ENCODE results near the gene PLXDC2.

The PLXDC2 gene

DNA sequence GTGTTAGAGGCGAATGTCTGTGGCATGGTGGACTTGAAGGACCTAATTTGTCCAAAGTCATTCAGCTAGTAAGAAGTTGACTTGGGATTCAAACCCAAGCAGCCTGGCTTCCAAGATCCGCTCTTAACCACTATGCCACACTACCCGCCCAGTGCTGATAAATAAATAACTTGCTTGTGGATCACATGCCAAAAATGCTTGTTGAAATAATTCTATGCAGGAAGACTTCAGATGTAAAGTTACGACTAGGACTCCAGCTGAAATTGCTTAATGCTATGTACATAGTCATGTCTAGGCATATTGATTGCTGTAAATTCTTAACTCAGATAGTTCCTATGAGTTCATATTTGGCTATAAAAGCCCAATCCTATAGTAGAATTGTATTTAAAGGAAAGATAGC lies 76.0 kb downstream of the PLXDC2 start:
- in situ Hi-C loops (cut with HindIII; ENCODE audit: low pct_ligation_motif_present, low pct_unique_long_range_greater_than_20kb, low sequenced_read_pairs): no loop called here

DNA sequence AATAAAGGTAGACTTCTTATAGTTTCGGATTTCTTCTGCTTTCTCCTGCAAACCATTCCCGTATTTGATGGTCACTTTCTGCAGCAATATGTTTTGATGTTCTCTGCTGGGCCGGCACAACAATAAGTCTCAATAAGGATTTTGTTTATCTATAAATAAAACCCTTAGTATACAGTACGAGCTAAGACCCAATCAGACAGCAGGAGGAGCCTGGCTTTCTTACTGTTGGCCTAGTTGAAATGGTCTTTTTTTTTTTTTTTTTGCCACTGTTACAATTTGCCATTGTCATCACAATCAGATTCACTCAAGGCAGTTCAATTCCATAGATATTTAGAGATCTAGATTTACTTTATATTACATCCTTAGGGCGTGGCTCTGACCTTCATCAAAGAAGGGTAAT lies 76.4 kb downstream of the PLXDC2 start:
- in situ Hi-C loops (cut with HindIII; ENCODE audit: low pct_ligation_motif_present, low pct_unique_long_range_greater_than_20kb, low sequenced_read_pairs): no loop called here
- no peak for DNase-seq

More for the DNA sequence above, 76.0 kb downstream of the PLXDC2 start:
- no peak for DNase-seq

DNA sequence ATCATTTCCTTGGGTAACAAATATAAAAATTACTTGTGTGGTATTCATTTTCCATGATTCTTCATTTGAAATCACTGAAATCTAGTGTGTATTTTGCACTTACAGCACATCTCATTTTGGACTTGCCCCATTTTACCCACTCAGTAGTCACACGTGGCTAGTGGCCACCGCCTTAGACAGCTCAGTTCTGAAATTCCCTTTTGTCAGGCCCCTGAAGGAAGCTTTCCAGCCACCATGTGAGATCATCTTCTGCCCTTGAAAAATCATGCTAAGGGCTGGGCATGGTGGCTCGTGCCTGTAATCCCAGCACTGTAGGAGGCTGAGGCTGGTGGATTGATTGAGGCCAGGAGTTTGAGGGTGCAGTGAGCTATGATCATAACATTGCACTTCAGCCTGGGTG lies 79.3 kb downstream of the PLXDC2 start:
- DNase-seq: no peak
- in situ Hi-C loops (cut with HindIII; ENCODE audit: low pct_ligation_motif_present, low pct_unique_long_range_greater_than_20kb, low sequenced_read_pairs): no loop called here

DNA sequence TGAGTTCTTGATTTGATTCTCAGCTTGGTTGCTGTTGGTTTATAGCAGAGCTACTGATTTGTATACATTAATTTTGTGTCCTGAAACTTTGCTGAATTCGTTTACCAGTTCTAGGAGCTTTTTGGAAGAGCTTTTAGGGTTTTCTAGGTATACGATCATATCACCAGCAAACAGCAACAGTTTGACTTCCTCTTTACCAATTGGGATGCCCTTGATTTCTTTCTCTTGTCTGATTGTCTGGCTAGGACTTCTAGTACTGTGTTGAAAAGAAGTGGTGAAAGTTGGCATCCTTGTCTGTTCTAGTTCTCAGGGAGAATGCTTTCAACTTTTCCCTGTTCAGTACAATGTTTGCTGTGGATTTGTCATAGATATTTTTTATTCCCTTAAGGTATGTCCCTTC lies 86.2 kb downstream of the PLXDC2 start:
- DNase-seq: no peak
- in situ Hi-C loops (cut with HindIII; ENCODE audit: low pct_ligation_motif_present, low pct_unique_long_range_greater_than_20kb, low sequenced_read_pairs): no loop called here

DNA sequence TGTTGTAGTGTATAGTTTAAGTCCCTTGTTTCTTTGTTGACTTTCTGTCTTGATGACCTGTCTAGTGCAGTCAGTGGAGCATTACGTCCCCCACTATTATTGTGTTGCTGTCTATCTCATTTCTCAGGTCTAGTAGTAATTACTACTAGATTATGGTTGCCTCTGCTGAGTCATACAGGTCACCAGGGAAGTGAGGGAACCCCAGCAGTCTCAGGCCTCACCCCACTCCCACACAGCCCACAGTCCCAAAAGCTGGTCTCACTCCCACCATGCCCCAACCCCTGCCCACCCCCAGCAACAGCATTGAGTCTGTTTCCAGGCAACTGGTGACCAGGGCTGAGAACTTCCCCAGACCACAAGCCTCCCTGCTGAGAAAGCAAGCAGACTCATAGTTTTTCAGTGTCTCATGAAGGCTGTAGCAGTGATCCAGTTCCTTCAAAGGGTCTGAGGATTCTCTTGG lies 88.0 kb downstream of the PLXDC2 start:
- in situ Hi-C loops (cut with HindIII; ENCODE audit: low pct_ligation_motif_present, low pct_unique_long_range_greater_than_20kb, low sequenced_read_pairs): no loop called here

DNA sequence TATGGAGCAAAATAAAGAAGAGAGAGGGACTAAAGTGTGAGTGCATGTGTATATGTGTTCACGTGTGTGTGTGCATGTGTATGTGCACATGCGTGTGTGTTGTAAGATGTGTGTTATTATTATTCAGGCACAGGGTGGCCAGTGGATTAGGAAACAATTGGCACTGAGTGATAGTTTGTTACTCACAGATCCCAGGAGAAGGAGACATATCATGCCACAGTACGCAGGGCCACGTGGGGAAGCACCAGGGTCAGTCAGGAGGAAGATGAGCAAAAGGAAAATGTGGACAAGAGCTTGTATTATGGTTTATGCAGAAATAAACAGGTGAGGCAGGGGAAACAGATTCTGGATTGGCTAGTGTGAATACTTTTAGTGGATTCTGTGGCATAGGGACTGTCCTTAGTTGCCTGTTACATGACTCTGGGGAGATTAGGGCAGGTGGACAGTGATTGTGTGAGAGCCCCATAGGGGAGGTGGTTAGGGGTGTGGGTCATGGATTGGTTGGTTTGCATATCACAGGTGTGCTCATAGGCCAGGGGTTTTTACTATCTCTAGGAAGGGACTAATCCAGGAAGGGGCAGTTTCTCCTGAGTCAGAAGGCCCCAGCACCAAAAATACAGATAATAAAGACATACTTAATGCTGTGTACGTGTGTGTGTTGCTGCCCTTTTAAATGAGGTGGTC lies 90.0 kb downstream of the PLXDC2 start:
- DNase-seq: no peak
- in situ Hi-C loops (cut with HindIII; ENCODE audit: low pct_ligation_motif_present, low pct_unique_long_range_greater_than_20kb, low sequenced_read_pairs): no loop called here

More for the DNA sequence above, 88.0 kb downstream of the PLXDC2 start:
- peak; percentile 56 for DNase-seq

DNA sequence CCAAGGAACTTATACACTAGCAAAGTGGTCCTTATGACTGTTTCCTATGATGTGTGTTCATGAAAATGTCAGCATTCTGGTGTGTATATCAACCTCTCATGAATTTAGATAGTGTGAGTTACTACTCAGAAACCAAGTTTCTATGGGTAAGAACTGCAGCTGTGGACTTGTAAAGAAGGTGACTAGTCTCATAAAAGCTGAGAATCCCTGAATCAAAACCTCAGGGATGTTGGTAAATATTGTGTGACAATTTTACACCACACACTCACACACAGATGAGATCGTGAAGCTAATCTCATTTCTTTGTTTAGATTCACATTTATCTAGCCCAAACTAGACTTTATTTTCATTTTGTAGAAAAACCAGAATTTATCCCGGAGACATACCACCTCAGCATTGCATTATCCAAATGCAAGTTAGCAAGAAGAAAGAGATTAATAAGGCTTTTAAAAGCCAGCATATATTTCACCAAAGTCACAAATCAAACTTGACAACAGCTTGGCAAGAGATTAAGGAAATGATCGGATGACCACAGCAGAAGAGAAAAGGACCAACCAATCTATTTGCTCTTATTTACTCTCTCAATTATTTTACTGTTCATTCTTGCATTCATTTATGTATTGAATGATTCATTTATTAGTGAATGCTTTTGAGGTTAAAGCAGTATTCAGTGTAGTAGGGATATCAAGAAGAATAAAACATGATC lies 92.9 kb downstream of the PLXDC2 start:
- no peak for DNase-seq
- in situ Hi-C loops (cut with HindIII; ENCODE audit: low pct_ligation_motif_present, low pct_unique_long_range_greater_than_20kb, low sequenced_read_pairs): no loop called here

DNA sequence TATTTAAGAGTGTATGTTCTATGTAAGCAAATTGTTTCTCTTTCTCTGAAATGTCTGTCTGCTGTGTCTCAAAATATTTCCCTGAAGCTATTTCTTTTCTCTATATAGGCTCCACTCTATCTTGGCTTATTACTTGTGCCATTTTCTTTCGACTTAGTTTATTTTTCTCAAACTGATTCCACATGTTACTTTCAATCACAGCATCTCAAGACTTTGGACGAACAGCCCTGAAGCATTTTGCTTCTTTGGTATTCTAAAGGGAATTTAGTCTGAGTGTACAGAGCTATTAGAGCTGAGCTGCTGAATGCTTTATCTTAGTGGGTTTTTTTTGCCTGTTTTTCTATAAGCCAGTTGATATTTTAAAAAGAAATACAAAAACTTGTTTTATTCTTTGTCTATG lies 95.7 kb downstream of the PLXDC2 start:
- DNase-seq: no peak
- in situ Hi-C loops (cut with HindIII; ENCODE audit: low pct_ligation_motif_present, low pct_unique_long_range_greater_than_20kb, low sequenced_read_pairs): no loop called here

DNA sequence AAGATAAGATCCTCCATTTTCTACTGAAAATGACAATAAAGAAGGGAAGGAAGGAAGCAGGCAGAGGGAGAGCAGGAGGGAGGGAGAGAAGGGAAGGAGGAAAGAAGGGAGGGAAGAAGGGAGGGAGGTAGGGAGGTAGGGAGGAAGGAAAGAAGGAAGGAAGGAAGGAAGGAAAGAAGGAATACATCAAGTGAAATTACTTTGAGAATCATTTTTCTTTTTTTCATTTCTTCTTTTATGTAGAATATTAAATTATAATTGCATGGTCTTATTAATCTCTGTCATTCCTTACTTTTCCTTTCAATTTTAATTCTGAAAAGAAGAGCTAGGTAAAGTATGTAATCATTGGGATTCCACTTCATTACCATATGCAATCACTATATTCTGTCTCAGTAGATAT lies 97.8 kb downstream of the PLXDC2 start:
- in situ Hi-C loops (cut with HindIII; ENCODE audit: low pct_ligation_motif_present, low pct_unique_long_range_greater_than_20kb, low sequenced_read_pairs): no loop called here
- DNase-seq: no peak

DNA sequence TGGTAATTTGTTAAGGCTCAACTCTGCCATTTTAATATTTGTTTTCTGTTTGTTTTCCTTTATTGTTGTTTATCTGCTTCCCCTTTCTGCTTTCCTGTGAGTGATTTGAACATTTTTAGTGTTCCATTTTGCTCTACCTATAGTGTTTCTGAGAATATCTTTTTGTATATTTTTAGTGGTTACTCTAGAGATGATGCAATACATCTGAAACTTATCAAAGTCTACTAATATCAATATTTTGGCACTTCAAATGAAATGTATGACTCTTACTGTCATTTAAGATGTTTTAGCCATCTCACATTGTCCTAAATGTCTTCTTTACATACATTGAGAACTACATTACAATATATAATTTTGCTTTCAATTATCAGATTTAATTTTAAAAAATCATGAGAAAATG lies 98.9 kb downstream of the PLXDC2 start:
- in situ Hi-C loops (cut with HindIII; ENCODE audit: low pct_ligation_motif_present, low pct_unique_long_range_greater_than_20kb, low sequenced_read_pairs): no loop called here
- DNase-seq: no peak

DNA sequence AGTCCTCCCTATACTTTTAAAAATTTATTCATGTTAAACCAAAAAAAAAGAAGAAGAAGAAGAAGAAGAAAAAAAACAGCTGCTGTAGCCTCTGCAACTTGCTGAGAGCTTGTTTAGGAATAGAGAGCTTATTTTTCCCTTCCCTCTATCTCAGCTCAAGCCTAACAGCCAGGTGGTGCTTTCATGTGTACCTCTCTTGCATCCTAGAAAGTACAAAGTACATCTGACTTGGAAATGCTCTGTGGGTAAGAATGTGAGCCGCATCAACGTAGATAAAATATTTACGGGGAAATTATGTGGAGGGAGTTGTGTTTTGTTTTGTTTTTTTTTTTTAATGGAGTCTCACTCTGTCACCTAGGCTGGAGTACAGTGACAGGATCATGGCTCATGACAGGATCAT lies 99.6 kb downstream of the PLXDC2 start:
- no peak for DNase-seq
- in situ Hi-C loops (cut with HindIII; ENCODE audit: low pct_ligation_motif_present, low pct_unique_long_range_greater_than_20kb, low sequenced_read_pairs): no loop called here

DNA sequence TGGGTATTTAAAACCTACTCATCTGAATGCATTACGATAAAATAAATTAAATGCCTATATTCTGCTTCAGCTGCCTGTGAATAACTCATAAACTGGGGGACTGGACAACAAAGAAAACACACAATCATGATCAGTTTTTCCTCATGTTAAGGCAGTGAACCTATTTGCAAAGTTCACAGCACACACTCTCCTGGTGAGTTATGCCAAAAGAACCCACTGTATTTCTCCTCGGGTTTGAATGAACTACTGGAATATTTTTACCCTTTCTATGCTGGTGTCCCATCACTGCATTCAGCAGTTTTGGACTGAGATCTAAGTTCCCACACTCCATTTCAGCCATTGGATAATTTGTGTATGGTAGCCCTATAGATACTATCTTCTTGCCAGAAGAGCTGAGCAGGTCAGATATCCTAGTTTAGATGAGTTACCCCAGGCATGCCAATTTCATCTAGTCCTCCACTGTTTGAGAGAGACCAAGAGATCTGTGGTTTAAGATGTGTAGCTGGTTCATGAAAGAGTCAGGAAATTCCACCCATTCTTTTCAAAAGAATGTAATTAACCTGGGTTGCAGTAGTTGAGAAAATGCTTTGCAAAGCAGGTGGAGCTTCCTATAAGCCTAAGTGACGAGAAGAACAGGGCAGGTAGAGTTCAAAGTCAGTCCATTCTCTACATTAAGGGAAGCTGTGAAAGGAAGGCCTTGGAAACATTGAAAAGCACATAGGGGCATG lies 101.7 kb downstream of the PLXDC2 start:
- DNase-seq: no peak
- in situ Hi-C loops (cut with HindIII; ENCODE audit: low pct_ligation_motif_present, low pct_unique_long_range_greater_than_20kb, low sequenced_read_pairs): no loop called here

DNA sequence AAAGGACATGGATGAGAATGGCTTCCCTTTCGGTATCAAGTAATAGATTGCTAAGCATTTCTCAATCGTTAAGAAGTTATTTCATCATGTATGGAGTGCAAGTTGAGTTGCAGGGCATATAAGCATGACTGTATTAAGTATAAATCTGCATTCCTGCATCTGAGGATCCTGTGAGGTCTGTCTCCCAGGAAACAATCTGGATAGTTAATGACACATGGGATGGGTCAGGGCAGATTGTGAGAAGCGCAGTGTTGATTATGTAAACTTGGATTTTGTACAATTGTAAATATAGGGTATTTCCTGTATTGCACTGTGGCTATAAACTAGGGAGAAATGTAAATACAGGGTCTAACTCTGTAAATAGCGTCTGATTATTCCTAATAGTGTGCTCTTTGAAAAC lies 102.6 kb downstream of the PLXDC2 start:
- no peak for DNase-seq
- in situ Hi-C loops (cut with HindIII; ENCODE audit: low pct_ligation_motif_present, low pct_unique_long_range_greater_than_20kb, low sequenced_read_pairs): no loop called here

DNA sequence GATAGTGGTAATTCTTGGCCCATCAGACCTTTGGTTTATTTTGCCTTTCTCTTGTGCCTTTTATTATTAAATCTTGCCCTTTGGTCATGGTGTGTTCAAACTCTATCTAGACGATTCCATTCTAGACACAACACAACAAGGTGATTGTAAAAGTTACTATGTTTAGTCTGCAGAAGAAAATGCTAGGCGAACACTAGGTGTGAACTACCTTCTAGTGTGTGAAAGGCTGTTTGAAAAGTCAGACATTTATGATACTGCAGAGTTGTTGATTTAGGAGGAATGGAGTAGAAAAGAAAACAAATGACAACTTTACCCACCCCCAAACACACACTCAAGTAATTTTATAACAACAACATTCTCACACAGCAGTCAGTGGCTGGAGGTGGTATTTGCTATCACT lies 103.4 kb downstream of the PLXDC2 start:
- in situ Hi-C loops (cut with HindIII; ENCODE audit: low pct_ligation_motif_present, low pct_unique_long_range_greater_than_20kb, low sequenced_read_pairs): no loop called here

DNA sequence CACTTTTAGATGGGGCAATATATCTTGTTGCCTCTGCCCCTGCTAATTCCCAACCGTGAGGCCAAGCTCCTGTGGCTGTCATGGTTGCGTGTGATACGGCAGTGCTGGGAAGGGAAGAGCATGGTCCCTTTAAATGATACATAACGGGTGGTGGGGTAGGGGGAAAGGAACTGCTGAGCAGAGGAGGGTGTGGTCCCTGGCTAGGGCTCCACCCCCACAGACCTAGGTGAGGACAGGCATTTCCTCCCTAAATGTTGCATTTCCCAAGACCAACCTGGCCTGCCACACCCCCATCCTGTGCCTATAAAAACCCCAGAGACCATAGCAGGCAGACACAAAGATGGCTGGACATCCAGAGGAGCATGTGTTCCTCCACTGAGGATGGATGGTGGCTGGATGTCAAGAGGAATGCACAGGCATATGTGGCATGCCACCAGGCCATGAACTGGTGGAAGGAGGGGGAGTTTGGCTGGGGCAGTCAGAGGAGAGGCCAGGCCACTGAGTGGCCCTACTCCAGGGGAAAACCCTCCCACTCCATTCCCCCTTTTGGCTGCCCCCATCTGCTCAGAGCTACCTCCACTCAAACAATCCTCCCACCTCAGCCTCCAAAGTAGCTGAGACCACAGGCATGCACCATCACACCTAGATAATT lies 104.0 kb downstream of the PLXDC2 start:
- no peak for DNase-seq
- in situ Hi-C loops (cut with HindIII; ENCODE audit: low pct_ligation_motif_present, low pct_unique_long_range_greater_than_20kb, low sequenced_read_pairs): no loop called here

More for the DNA sequence above, 103.4 kb downstream of the PLXDC2 start:
- DNase-seq: no peak

DNA sequence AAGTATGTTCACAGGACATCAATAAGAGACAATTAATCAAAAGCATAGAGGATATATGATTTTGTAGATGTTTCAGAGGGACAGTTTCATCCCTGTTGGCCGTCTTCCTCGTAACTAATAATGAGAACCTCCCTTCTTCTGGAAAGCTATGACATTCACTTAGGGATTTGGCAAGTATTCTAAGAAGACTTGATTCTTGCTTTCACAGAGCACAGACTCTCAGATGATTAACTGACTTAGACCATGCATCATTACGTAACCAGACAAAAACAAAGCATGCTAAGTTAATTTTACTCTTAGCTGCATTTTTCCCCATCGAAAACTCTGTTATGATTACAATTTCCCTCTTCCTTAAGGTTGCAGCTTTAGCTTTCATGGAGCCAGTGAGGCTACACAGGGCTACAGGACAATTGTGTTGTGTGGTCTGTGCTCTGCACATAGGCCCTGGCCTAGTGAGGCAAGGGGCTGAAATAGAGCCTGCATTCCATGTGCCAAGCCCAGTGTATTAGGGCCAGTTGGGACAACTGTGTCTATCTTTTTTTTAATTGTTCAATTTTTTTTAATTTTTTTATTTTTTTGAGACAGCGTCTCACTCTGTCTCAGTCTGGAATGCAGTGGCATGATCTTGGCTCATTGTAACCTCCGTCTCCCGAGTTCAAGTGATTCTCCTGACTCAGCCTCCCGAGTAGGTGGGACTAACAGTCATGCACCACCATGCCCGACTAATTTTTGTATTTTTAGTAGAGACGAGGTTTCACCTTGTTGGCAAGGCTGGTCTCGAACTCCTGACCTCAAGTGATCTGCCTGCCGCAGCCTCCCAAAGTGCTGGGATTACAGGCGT lies 105.3 kb downstream of the PLXDC2 start:
- in situ Hi-C loops (cut with HindIII; ENCODE audit: low pct_ligation_motif_present, low pct_unique_long_range_greater_than_20kb, low sequenced_read_pairs): no loop called here

DNA sequence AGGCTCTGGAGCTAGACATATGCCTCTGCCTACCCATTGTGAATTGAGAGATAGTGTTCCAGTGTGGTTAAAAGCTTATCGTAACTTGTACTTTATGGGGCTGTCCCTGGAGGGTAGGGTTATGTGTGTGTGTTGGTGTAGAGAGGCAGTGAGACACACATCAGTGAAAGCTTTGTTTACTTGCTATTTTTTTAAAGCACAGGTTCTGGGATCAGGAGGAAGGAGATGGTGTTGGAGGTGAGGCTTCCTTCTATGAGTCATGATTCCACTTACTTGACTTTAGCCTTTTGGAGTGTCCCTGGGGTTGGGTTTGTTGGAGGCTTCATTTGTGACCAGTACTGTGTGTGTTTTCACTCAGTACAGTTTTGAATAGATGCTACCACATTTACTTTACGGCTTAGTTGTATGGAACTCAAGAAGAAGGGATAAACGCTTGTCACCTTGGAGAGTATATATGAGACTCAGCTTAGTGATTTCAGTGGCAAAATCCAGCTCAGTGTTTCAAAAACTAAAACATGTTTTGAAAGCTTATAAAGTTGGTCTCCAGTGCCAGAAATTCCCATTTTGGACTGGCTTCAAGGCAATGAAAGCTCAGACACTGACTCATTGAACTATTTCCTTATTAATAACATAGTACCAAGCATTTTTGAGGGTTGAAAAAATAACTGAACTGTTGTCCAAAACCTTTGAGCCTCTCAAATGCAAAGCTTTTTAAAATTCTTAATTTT lies 106.2 kb downstream of the PLXDC2 start:
- in situ Hi-C loops (cut with HindIII; ENCODE audit: low pct_ligation_motif_present, low pct_unique_long_range_greater_than_20kb, low sequenced_read_pairs): no loop called here
- DNase-seq: peak; percentile 27

More for the DNA sequence above, 105.3 kb downstream of the PLXDC2 start:
- DNase-seq: no peak

DNA sequence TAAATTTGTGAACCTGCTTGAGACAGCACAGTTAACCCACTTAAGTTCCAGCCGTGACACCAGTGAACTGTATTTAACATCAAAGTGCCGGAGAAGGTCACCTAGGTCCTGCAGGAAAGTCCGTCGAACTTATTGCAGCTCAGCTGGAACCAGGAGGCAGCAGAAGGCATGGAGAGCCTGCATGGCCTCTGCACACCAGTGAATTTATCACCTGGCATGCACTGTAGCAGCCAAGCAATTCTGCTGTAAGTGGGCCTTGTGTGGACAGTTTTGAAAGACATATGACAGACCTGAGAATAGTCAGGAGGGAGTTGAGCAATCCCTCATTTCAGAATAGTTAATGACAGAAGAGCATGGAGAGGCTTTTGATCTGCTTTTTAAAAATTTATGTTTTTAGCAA lies 108.8 kb downstream of the PLXDC2 start:
- DNase-seq: no peak
- in situ Hi-C loops (cut with HindIII; ENCODE audit: low pct_ligation_motif_present, low pct_unique_long_range_greater_than_20kb, low sequenced_read_pairs): no loop called here

All from ACHN (cell line).